Measurements from ENCODE around the gene AFTPH. TPM values are rescaled to one million over a fixed set of nuclear protein-coding genes. Genes with fewer than 3 reads are reported as not detected.

Gene AFTPH
- total RNA-seq, 1 experiment from 2014 or later, result 42.2 TPM

DNA sequence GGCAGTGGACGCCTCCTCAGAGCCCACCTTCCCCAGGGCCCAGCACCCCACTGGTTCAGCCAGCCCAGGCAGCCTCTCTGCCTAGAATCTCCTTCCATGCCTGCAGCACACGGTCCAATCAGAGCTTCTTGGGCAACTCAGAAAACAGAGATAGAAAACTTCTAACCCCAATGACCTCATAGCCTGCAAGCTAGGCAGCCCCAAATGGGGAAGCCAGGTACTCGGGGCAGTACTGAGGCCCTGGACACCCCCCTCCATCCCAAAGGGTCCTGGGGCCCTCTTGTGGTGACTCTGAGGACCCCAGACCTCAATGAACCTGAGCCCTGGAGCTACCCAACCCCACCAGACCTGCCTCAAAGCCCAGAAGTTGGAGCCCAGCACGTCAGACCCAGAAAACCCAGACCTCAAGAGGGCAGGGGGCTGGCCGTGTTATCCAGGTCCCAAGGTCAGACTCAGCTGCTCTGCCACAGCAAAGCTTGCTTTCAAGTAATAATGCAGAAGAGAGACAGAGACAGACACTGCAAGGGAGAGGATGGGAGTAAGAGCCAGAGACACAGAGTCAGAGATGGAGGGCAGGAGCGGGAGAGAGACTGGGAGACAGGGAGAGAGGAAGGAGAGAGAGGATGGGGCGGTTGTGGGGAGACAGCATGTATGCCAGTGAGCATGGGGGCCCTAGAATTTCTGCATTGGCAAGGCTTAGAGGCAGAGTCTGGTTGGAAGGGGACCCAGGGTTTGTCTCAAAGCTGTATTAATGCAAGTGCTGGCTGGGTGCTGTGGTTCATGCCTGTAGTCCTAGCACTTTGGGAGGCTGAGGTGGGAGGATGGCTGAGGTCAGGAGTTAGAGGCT, 101.4 kb downstream of the AFTPH start:
- CTCF ChIA-PET, result interaction anchor here (0.6 to 0.8 kb wide), 2 partner anchors 9 to 125 kb away, joined by 3 read pairs; no protein-coding TSS in a partner anchor
- TF ChIP-seq, protein P1, sequence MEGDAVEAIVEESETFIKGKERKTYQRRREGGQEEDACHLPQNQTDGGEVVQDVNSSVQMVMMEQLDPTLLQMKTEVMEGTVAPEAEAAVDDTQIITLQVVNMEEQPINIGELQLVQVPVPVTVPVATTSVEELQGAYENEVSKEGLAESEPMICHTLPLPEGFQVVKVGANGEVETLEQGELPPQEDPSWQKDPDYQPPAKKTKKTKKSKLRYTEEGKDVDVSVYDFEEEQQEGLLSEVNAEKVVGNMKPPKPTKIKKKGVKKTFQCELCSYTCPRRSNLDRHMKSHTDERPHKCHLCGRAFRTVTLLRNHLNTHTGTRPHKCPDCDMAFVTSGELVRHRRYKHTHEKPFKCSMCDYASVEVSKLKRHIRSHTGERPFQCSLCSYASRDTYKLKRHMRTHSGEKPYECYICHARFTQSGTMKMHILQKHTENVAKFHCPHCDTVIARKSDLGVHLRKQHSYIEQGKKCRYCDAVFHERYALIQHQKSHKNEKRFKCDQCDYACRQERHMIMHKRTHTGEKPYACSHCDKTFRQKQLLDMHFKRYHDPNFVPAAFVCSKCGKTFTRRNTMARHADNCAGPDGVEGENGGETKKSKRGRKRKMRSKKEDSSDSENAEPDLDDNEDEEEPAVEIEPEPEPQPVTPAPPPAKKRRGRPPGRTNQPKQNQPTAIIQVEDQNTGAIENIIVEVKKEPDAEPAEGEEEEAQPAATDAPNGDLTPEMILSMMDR (IDR thresholded peaks at IDR 0.05; ENCODE audit: unreplicated experiment), result no peak
- Mint-ChIP-seq H3K36me3 (ENCODE audit: insufficient read depth, unreplicated experiment) (no peaks in the 10 kb centered on the region), H3K27ac (ENCODE audit: unreplicated experiment) (no peak overlapping the region), H3K9me3 (ENCODE audit: low read depth, unreplicated experiment) (no peaks in the 10 kb centered on the region), H3K4me3 (ENCODE audit: low read depth, unreplicated experiment) (no peak overlapping the region), H3K27me3 (ENCODE audit: unreplicated experiment) (no peaks in the 10 kb centered on the region), H3K4me1 (ENCODE audit: low read depth, unreplicated experiment) (no peaks in the 10 kb centered on the region)
- BruUV-seq (replicated peaks), result no TSS peak
- intact Hi-C loops (cut with micrococcal nuclease; ENCODE audit: unreplicated experiment), result no loop called here
- no peak for DNase-seq

DNA sequence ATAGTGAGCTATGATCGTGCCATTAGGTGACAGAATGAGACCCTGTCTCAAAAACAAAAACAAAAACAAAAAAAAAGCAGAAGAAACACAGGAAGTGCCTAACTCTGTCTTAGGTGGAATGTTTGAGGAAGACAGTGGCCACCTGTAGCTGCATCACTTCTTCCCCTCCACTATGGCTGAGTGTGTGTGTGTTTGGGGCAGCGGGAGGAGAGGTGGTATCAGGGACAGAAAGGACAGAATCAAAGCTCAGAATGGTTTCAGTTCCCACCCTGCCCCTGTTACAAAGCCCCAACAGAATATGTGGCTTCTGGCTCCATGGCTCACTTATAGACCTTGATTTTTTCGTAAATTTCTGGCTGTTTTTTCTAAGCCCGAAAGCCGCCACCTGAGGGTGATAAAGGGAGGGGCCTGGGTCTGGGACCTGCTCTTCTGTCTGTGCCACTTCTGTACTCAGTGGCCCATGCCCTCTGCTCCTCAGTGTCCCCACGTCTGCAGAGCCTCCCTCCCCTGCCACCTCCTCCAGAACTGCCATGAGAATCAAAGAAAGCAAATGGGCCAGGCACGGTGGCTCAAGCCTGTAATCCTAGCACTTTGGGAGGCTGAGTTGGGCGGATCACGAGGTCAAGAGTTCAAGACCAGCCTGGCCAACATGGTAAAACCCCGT, 102.2 kb downstream of the AFTPH start:
- no peak overlapping the region for H3K4me3 Mint-ChIP-seq (ENCODE audit: low read depth, unreplicated experiment)
- TF ChIP-seq, protein P1 (IDR thresholded peaks at IDR 0.05; ENCODE audit: unreplicated experiment), result no peak
- BruUV-seq (replicated peaks), result no TSS peak
- DNase-seq, result no peak
- intact Hi-C loops (cut with micrococcal nuclease; ENCODE audit: unreplicated experiment), result no loop called here
- CTCF ChIA-PET, result interaction anchor here (0.6 to 0.8 kb wide), 2 partner anchors 10 to 125 kb away, joined by 3 read pairs; no protein-coding TSS in a partner anchor
- H3K4me1 Mint-ChIP-seq (ENCODE audit: low read depth, unreplicated experiment), result no peaks in the 10 kb centered on the region
- no peak overlapping the region for H3K27ac Mint-ChIP-seq (ENCODE audit: unreplicated experiment)
- H3K9me3 Mint-ChIP-seq (ENCODE audit: low read depth, unreplicated experiment), result no peaks in the 10 kb centered on the region
- H3K36me3 Mint-ChIP-seq (ENCODE audit: insufficient read depth, unreplicated experiment), result peaks cover 3% of the 10 kb centered on the region
- no peaks in the 10 kb centered on the region for H3K27me3 Mint-ChIP-seq (ENCODE audit: unreplicated experiment)

DNA sequence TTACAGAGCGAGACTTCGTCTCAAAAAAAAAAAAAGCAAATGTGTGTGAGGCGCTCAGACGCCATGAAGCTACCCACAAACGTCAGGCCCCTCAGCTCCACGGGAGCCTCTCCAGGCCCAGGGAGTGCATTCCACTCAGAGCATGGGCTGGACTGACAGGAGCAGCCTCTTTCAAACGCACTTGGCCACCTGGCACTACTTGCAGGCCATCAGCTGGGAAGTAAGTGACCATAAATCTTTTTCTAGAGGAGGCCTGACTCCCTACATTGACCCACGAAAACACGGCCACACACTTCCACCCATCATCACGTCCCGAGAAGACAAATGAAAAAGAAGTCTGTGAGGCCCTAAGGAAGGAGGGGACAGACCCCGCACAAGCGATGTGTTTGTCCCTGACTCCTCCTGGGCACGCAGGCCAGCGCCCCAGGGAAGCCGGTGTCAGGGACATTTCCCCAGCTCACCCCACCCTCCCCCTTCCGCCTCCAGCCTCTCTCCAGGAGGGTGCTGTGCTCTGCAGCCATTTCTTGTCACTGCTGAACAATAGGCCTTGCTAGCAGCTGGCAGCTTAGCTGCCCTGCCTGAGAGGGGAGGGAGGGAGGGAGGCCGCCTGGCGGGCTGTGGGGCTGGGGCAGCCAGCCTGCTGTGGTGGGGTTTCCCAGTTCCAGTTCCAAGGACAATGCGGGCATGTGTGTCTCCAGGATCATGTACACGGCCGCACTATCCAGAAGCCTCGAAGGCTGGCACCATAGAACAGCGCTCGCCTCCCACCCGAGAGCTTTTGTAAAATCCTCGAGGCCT, 103.0 kb downstream of the AFTPH start:
- TF ChIP-seq, protein P1 (IDR thresholded peaks at IDR 0.05; ENCODE audit: unreplicated experiment), result no peak
- Mint-ChIP-seq H3K27me3 (ENCODE audit: unreplicated experiment) (no peaks in the 10 kb centered on the region), H3K4me3 (ENCODE audit: low read depth, unreplicated experiment) (no peak overlapping the region), H3K36me3 (ENCODE audit: insufficient read depth, unreplicated experiment) (peaks cover 3% of the 10 kb centered on the region), H3K4me1 (ENCODE audit: low read depth, unreplicated experiment) (no peaks in the 10 kb centered on the region), H3K27ac (ENCODE audit: unreplicated experiment) (no peak overlapping the region), H3K9me3 (ENCODE audit: low read depth, unreplicated experiment) (no peaks in the 10 kb centered on the region)
- CTCF ChIA-PET, result interaction anchor here (0.6 to 0.7 kb wide), 2 partner anchors 123 to 790 kb away, joined by 3 read pairs; no protein-coding TSS in a partner anchor
- intact Hi-C loops (cut with micrococcal nuclease; ENCODE audit: unreplicated experiment), result no loop called here
- DNase-seq, result no peak
- BruUV-seq (replicated peaks), result no TSS peak

Measured in Calu3 (cell line).